H9 (cell line): Measurements from ENCODE around the gene CRYBG2. TPM values are rescaled to one million over a fixed set of nuclear protein-coding genes. Genes with fewer than 3 reads are reported as not detected.

ENCODE experiments used
- DNase-seq: peaks from one replicate; pipeline ENCODE4 v3.0.0-alpha.2; 2017
- H2AFZ ChIP-seq: one replicate; pipeline ENCODE4 v1.6.1; 2013; ENCODE audit warnings: mild to moderate bottlenecking, low read length, control low read depth, moderate library complexity
- H2AK5ac ChIP-seq: 2 replicates; pipeline ENCODE4 v1.6.1; 2013; ENCODE audit warnings: low read length, control low read depth, mixed read lengths; ENCODE audit not compliant: insufficient read length
- H2BK120ac ChIP-seq: one replicate; pipeline ENCODE4 v1.6.1; 2013; ENCODE audit warnings: low read depth, mild to moderate bottlenecking, low read length, control low read depth, inconsistent platforms; ENCODE audit not compliant: poor library complexity, severe bottlenecking
- H2BK12ac ChIP-seq: 2 replicates; pipeline ENCODE4 v1.6.1; 2013; ENCODE audit warnings: low read length, control low read depth, mixed read lengths, low read depth; ENCODE audit not compliant: insufficient read length
- H2BK15ac ChIP-seq: 2 replicates; pipeline ENCODE4 v1.6.1; 2013; ENCODE audit warnings: low read depth, low read length, control low read depth
- H2BK20ac ChIP-seq: one replicate; pipeline ENCODE4 v1.6.1; 2013; ENCODE audit warnings: low read depth, mild to moderate bottlenecking, low read length, control low read depth, inconsistent platforms; ENCODE audit not compliant: poor library complexity, severe bottlenecking
- H2BK5ac ChIP-seq: 2 replicates; pipeline ENCODE4 v1.6.1; 2013; ENCODE audit warnings: low read length, control low read depth, mixed read lengths; ENCODE audit not compliant: insufficient read length
- H3K14ac ChIP-seq: 2 replicates; pipeline ENCODE4 v1.6.1; 2013; ENCODE audit warnings: low read length, control low read depth; ENCODE audit not compliant: insufficient read depth
- H3K18ac ChIP-seq: 2 replicates; pipeline ENCODE4 v1.6.1; 2013; ENCODE audit warnings: low read depth, mild to moderate bottlenecking, mixed read lengths, low read length, control low read depth; ENCODE audit not compliant: insufficient read length
- H3K23ac ChIP-seq: 2 replicates; pipeline ENCODE4 v1.6.1; 2013; ENCODE audit warnings: low read length, control low read depth, mixed read lengths, low read depth; ENCODE audit not compliant: insufficient read length
- H3K23me2 ChIP-seq: 2 replicates; pipeline ENCODE4 v1.6.1; 2013; ENCODE audit warnings: low read depth, mild to moderate bottlenecking, mixed read lengths, low read length, control low read depth; ENCODE audit not compliant: insufficient read length, poor library complexity, severe bottlenecking
- H3K27ac ChIP-seq: 2 replicates; pipeline ENCODE4 v1.5.1; 2013; ENCODE audit warnings: low read length, control low read depth, mixed read lengths, low read depth; ENCODE audit not compliant: insufficient read length
- H3K27me3 ChIP-seq: 2 replicates; pipeline ENCODE4 v1.6.1; 2013; ENCODE audit warnings: low read length, control low read depth, inconsistent platforms; ENCODE audit not compliant: insufficient read depth
- H3K4ac ChIP-seq: 2 replicates; pipeline ENCODE4 v1.6.1; 2013; ENCODE audit warnings: low read depth, mild to moderate bottlenecking, control low read depth, inconsistent platforms, low read length, moderate library complexity
- H3K4me1 ChIP-seq: 2 replicates; pipeline ENCODE4 v1.6.1; 2013; ENCODE audit warnings: low read length, control low read depth, inconsistent platforms; ENCODE audit not compliant: insufficient read depth
- H3K4me2 ChIP-seq: 2 replicates; pipeline ENCODE4 v1.6.1; 2013; ENCODE audit warnings: low read length, control low read depth, mixed read lengths; ENCODE audit not compliant: insufficient read length, insufficient read depth
- H3K56ac ChIP-seq: 2 replicates; pipeline ENCODE4 v1.6.1; 2013; ENCODE audit warnings: low read depth, mild to moderate bottlenecking, mixed read lengths, low read length, control low read depth; ENCODE audit not compliant: insufficient read length
- H3K79me1 ChIP-seq: 2 replicates; pipeline ENCODE4 v1.6.1; 2013; ENCODE audit warnings: low read depth, mild to moderate bottlenecking, moderate library complexity, low read length, control low read depth, inconsistent platforms; ENCODE audit not compliant: insufficient read depth, poor library complexity, severe bottlenecking
- H3K79me2 ChIP-seq: 2 replicates; pipeline ENCODE4 v1.6.1; 2013; ENCODE audit warnings: low read length, control low read depth, inconsistent platforms; ENCODE audit not compliant: insufficient read depth
- H3K9ac ChIP-seq: 2 replicates; pipeline ENCODE4 v1.6.1; 2013; ENCODE audit warnings: low read length, control low read depth, mixed read lengths; ENCODE audit not compliant: insufficient read length; ENCODE audit errors: extremely low read depth
- H3K9me3 ChIP-seq: one replicate; pipeline ENCODE4 v1.6.1; 2013; ENCODE audit warnings: low read depth, low read length, inconsistent platforms; ENCODE audit not compliant: control insufficient read depth
- H3T11ph ChIP-seq: one replicate; pipeline ENCODE4 v1.6.1; 2013; ENCODE audit warnings: mild to moderate bottlenecking, low read length, control low read depth, inconsistent platforms
- H4K20me1 ChIP-seq: one replicate; pipeline ENCODE4 v1.6.1; 2013; ENCODE audit not compliant: control insufficient read depth, insufficient read length, insufficient read depth
- H4K5ac ChIP-seq: 2 replicates; pipeline ENCODE4 v1.6.1; 2013; ENCODE audit warnings: low read depth, mild to moderate bottlenecking, mixed read lengths, low read length, control low read depth; ENCODE audit not compliant: insufficient read length
- H4K8ac ChIP-seq: replicated peaks from 2 replicates; pipeline ENCODE4 v1.6.1; 2013; ENCODE audit warnings: low read length, control low read depth, mixed read lengths, low read depth; ENCODE audit not compliant: insufficient read length
- H4K91ac ChIP-seq: 2 replicates; pipeline ENCODE4 v1.6.1; 2013; ENCODE audit warnings: low read depth, mild to moderate bottlenecking, moderate library complexity, mixed read lengths, low read length, control low read depth; ENCODE audit not compliant: insufficient read length
- H3K27ac Mint-ChIP-seq, 3 experiments: 2 replicates in 2 of 3; 3 replicates in 1 of 3; pipeline ENCODE4 v1.8.0; 2020 to 2021; ENCODE audit warnings: mixed read lengths in 3 of 3, mild to moderate bottlenecking in 1 of 3, moderate library complexity in 1 of 3
- H3K27me3 Mint-ChIP-seq: 2 replicates; pipeline ENCODE4 v1.8.0; 2021; ENCODE audit warnings: low read depth, mild to moderate bottlenecking, moderate library complexity, mixed read lengths
- H3K36me3 Mint-ChIP-seq, 3 experiments: 2 replicates in 2 of 3; 3 replicates in 1 of 3; pipeline ENCODE4 v1.8.0; 2020 to 2021; ENCODE audit warnings: low read depth in 3 of 3, mixed read lengths in 3 of 3; ENCODE audit not compliant: insufficient read depth in 1 of 3
- H3K4me1 Mint-ChIP-seq, 2 experiments: 2 replicates each; pipeline ENCODE4 v1.8.0; 2020; ENCODE audit warnings: mixed read lengths in 2 of 2
- H3K4me3 Mint-ChIP-seq, 2 experiments: 2 replicates in 1 of 2; 3 replicates in 1 of 2; pipeline ENCODE4 v1.8.0; 2020 to 2021; ENCODE audit warnings: mild to moderate bottlenecking in 2 of 2, mixed read lengths in 2 of 2, moderate library complexity in 1 of 2
- H3K9me3 Mint-ChIP-seq, 2 experiments: 2 replicates in 1 of 2; 3 replicates in 1 of 2; pipeline ENCODE4 v1.8.0; 2020; ENCODE audit warnings: mild to moderate bottlenecking in 2 of 2, mixed read lengths in 2 of 2, moderate library complexity in 1 of 2
- WGBS: extraction: QIAGEN DNeasy Blood & Tissue Kit; methylation state at CpG from one replicate; pipeline ENCODE4 v1.1.7; 2013; ENCODE audit warnings: missing lambda C conversion rate, low lambda C conversion rate, mixed read lengths; ENCODE audit not compliant: insufficient read length; ENCODE audit errors: extremely low coverage; 5-methylcytosine and 5-hydroxymethylcytosine counted together
- total RNA-seq: library from RNA; stranded (reverse); gene quantifications from 2 replicates; pipeline ENCODE4 v1.2.1, GENCODE V29; 2021
- TF ChIP-seq, protein P1 (sequence below): fragments of 200-600 bp; sonication (generic); conservative IDR thresholded peaks from 3 replicates; pipeline ENCODE4 v1.8.0; 2021; ENCODE audit warnings: antibody characterized with exemption, mild to moderate bottlenecking

CRYBG2 gene
- total RNA-seq, 1 experiment from 2014 or later = 12.8 TPM

DNA sequence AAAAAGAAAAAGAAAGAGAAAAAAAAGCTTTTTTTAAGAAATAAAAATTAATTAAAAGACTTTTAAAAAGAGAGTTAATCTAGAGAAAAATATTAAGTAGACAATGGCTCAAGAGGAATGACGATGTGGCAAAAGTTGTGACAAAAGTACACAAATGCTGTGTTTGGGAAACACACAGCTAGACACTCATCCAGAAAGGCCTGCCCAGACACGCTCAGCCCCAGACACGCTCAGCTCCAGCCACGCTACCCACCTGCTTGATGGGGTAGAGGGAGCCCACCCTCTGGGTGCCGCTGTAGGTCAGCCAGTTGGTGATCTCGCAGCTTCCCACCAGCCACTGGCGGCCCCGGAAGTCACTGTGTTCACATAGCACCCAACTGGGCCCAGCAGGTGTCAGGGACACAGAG, 26.0 kb downstream of the CRYBG2 start:
- Histone ChIP-seq H2AK5ac (no peak overlapping the region), H3K23ac (no peak overlapping the region), H3K4me1 (no peaks in the 10 kb centered on the region), H3K9ac (no peak overlapping the region), H3K18ac (no peak overlapping the region), H3K23me2 (no peaks in the 10 kb centered on the region), H3K4ac (no peak overlapping the region), H3K14ac (no peak overlapping the region; the same call in 1 of the 2 replicates), H2BK120ac (no peak overlapping the region), H3K4me2 (no peak overlapping the region), H3K79me2 (no peaks in the 10 kb centered on the region), H4K8ac (no peak overlapping the region), H2BK12ac (no peak overlapping the region), H2AFZ (no peak overlapping the region), H3K79me1 (no peaks in the 10 kb centered on the region), H4K91ac (no peak overlapping the region), H2BK5ac (no peak overlapping the region), H4K20me1 (no peaks in the 10 kb centered on the region), H3T11ph (no peak overlapping the region), H3K27ac (no peak overlapping the region), H3K56ac (no peak overlapping the region), H3K9me3 (no peaks in the 10 kb centered on the region), H3K27me3 (no peaks in the 10 kb centered on the region), H2BK20ac (no peak overlapping the region), H2BK15ac (no peak overlapping the region), H4K5ac (no peak overlapping the region)
- no CpG with 5 or more reads among the region's 8 CpGs for WGBS
- DNase-seq = no peak
- TF ChIP-seq, protein P1, sequence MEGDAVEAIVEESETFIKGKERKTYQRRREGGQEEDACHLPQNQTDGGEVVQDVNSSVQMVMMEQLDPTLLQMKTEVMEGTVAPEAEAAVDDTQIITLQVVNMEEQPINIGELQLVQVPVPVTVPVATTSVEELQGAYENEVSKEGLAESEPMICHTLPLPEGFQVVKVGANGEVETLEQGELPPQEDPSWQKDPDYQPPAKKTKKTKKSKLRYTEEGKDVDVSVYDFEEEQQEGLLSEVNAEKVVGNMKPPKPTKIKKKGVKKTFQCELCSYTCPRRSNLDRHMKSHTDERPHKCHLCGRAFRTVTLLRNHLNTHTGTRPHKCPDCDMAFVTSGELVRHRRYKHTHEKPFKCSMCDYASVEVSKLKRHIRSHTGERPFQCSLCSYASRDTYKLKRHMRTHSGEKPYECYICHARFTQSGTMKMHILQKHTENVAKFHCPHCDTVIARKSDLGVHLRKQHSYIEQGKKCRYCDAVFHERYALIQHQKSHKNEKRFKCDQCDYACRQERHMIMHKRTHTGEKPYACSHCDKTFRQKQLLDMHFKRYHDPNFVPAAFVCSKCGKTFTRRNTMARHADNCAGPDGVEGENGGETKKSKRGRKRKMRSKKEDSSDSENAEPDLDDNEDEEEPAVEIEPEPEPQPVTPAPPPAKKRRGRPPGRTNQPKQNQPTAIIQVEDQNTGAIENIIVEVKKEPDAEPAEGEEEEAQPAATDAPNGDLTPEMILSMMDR = no peak
- Mint-ChIP-seq H3K27me3 (no peaks in the 10 kb centered on the region), H3K4me1 (peaks cover 0 to 6% of the 10 kb centered on the region in 2 experiments; a peak in 1 of 4 replicates), H3K27ac (peak overlapping the region in 2 of 3 experiments; percentile 89 to 90; a peak in 4 of 7 replicates), H3K9me3 (no peaks in the 10 kb centered on the region), H3K36me3 (peaks cover 12 to 45% (median 40%) of the 10 kb centered on the region in 3 experiments; a peak in 6 of 7 replicates), H3K4me3 (no peak overlapping the region)
